GM18508 (cell line): ENCODE results near the gene CEP57.

Source experiments
- ATAC-seq: cut with Tn5 transposase; IDR thresholded peaks from one replicate; pipeline ENCODE4 v1.9.1; 2021; ENCODE audit warnings: moderate number of reproducible peaks; ENCODE audit not compliant: insufficient read depth, unreplicated experiment

Gene CEP57

GRCh38 chr11:95790123-95790932, at the start of gene CEP57:
TSS of gene CEP57 (plus strand) at chr11:95790498. CDS start at chr11:95790699, 201 bp downstream.
- ATAC-seq, result peak; percentile 58

GRCh38 chr11:95750101-95750500, 40.2 kb upstream of the CEP57 start:
- no peak for ATAC-seq

- no peak for ATAC-seq
Observed at GRCh38 chr11:95751515-95751914, 38.8 kb upstream of the CEP57 start.

GRCh38 chr11:95760941-95761340, 29.4 kb upstream of the CEP57 start:
- no peak for ATAC-seq

- ATAC-seq, result no peak
Observed at GRCh38 chr11:95762534-95762933, 27.8 kb upstream of the CEP57 start.

GRCh38 chr11:95764267-95764898, 25.9 kb upstream of the CEP57 start:
- no peak for ATAC-seq

- no peak for ATAC-seq
Observed at GRCh38 chr11:95766701-95767100, 23.6 kb upstream of the CEP57 start.

- ATAC-seq, result no peak
Observed at GRCh38 chr11:95767498-95767897, 22.8 kb upstream of the CEP57 start.

- ATAC-seq, result no peak
Observed at GRCh38 chr11:95768521-95768920, 21.8 kb upstream of the CEP57 start.

- ATAC-seq, result no peak
Observed at GRCh38 chr11:95776859-95777258, 13.4 kb upstream of the CEP57 start.

GRCh38 chr11:95778699-95779098, 11.6 kb upstream of the CEP57 start:
- no peak for ATAC-seq

- ATAC-seq, result no peak
Observed at GRCh38 chr11:95780544-95780943, 9.8 kb upstream of the CEP57 start.

GRCh38 chr11:95788921-95789505, 1.3 kb upstream of the CEP57 start:
- ATAC-seq, result peak; percentile 0

- ATAC-seq, result peak; percentile 63
Observed at GRCh38 chr11:95789506-95790122, 684 bp upstream of the CEP57 start, which contains the start of gene FAM76B. TSS of gene FAM76B (minus strand) at chr11:95789782. CDS start at chr11:95789478, 304 bp downstream.

GRCh38 chr11:95790933-95791708, 823 bp downstream of the CEP57 start:
- ATAC-seq, result no peak

GRCh38 chr11:95791709-95792033, 1.4 kb downstream of the CEP57 start:
- ATAC-seq, result no peak

- ATAC-seq, result no peak
Observed at GRCh38 chr11:95792200-95792599, 1.9 kb downstream of the CEP57 start.

GRCh38 chr11:95792700-95793099, 2.4 kb downstream of the CEP57 start:
- no peak for ATAC-seq

- no peak for ATAC-seq
Observed at GRCh38 chr11:95793116-95793515, 2.8 kb downstream of the CEP57 start.

- no peak for ATAC-seq
Observed at GRCh38 chr11:95794086-95794485, 3.8 kb downstream of the CEP57 start.
